Anterior cingulate cortex (tissue), 58 donors: ENCODE results near the gene PM20D2.

Source experiments
- DNase-seq, 58 donors: peaks; one replicate each; lab custom pipeline; 2025; lab: John Stamatoyannopoulos, UW

The PM20D2 gene

GRCh38 chr6:89198235-89198634 lies 52.4 kb downstream of the PM20D2 start:
- no peak for DNase-seq

- DNase-seq, result no peak
These were observed 53.7 kb downstream of the PM20D2 start for GRCh38 chr6:89199579-89199978.

- DNase-seq, result no peak
These were observed 54.9 kb downstream of the PM20D2 start for GRCh38 chr6:89200706-89201215.

GRCh38 chr6:89204096-89204495 lies 58.2 kb downstream of the PM20D2 start:
- DNase-seq, result no peak

GRCh38 chr6:89205819-89206218 lies 60.0 kb downstream of the PM20D2 start:
- no peak for DNase-seq

- DNase-seq, result peak in 22 of 58 donors; percentile 1 to 40 (median 8)
These were observed 62.7 kb downstream of the PM20D2 start for GRCh38 chr6:89208551-89208950.

GRCh38 chr6:89209457-89209856 lies 63.6 kb downstream of the PM20D2 start:
- no peak for DNase-seq

GRCh38 chr6:89212472-89212871 lies 66.6 kb downstream of the PM20D2 start:
- DNase-seq, result no peak

- DNase-seq, result no peak
These were observed 68.3 kb downstream of the PM20D2 start for GRCh38 chr6:89214197-89214596.
